GM19455 (cell line): Measurements from ENCODE around the gene GPR158.
"Not testable (repeated sequence)": the region's sequence is repeated elsewhere in the genome, so short reads cannot be mapped to it uniquely, and the experiment has no call there.

ENCODE experiments used
- ATAC-seq: cut with Tn5 transposase; IDR thresholded peaks from one replicate; pipeline ENCODE4 v1.9.1; 2021; ENCODE audit not compliant: unreplicated experiment

GPR158 gene

DNA sequence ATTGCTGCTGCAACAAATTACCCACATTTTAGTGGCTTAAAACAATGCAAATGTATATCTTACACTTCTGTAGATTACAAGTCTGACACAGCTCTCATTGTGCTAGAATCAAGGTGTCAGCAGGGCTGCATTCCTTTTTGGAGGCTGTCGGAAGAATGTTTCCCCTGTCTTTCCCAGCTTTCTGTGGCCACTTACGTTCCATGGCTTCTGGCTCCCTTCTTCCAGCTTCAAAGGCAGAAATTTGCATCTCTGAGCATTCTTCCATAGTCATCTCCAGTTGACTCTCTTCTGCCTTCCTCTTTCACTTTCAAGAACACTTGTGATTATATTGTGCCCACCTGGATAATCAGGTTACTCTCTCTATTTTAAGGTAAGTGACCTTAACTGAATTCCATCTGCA, 125.3 kb downstream of the GPR158 start:
- ATAC-seq: no peak

DNA sequence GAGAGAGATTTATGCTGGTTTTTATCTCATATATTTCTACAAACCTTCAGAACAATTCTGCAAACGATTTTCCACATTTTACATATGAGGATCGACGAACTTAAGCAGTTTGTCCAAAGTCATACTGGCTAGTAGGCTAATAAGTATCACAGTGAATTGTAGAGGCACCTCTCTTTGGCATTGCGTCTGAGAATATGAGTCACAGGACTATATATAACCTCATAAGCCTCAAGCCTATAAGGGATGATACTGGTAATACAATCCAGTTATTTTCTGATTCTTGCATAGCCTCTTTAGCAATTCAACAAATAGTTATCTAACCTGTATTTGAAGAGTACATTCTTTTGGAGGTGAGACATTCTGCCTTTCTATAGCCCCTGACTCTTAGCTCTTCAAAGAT, 129.8 kb downstream of the GPR158 start:
- ATAC-seq: no peak

DNA sequence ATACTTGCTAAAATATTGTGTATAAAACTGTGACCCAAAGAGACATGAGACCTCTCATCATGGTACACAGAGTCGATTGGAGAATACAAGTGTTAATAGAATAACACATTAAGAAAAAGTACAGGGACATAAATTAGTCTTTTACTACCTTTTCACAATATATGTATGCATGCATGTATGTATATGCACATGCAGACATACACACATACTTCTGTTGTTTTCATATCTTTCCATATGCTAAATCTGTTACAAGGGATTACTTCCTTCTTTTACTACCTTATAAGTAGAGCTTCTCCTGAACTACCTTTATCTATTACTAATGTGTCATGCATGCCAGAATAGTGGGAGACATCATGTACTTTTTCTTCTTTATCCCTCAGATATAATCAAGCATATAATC, 131.6 kb downstream of the GPR158 start:
- no peak for ATAC-seq

DNA sequence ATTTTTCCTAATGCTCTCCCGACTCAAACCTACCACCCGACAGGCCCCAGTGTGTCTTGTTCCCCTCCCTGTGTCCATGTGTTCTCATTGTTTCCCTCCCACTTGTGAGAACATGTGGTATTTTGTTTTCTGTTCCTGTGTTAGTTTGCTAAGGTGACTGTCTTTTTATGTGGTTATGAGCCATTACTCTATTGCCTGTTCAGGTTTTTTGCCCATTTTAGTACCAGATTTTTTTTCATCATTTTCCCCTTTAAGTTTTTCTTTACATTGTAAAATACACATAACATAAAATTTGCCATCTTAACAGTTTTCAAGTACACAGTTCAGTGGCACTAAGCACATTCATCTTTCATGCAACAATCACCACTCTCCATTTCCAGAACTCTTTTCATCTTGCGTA, 133.5 kb downstream of the GPR158 start:
- no peak for ATAC-seq

DNA sequence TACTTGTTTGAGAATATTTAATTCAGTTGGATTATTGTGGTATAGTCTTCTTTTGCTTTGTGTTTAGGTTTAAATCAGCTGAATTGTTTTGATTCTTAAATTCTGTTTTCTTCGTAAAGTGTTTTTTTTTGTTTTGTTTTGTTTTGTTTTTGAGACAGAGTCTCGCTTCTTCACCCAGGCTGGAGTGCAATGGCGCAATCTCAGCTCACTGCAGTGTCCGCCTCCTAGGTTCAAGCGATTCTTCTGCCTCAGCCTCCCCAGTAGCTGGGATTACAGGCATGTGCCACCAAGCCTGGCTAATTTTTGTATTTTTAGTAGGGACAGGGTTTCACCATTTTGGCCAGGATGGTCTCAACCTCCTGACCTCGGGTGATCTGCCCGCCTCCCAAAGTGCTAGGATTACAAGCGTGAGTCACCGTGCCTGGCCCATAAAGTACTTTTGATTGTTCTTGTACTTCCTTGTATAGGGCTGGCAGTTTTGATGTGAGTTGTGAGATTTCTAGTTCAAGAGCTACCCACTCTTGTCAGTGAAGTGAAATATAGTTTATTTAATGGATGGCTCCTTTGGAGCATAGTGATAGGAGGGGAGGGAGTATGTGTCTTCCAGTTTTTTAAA, 142.9 kb downstream of the GPR158 start:
- not testable (repeated sequence) for ATAC-seq

DNA sequence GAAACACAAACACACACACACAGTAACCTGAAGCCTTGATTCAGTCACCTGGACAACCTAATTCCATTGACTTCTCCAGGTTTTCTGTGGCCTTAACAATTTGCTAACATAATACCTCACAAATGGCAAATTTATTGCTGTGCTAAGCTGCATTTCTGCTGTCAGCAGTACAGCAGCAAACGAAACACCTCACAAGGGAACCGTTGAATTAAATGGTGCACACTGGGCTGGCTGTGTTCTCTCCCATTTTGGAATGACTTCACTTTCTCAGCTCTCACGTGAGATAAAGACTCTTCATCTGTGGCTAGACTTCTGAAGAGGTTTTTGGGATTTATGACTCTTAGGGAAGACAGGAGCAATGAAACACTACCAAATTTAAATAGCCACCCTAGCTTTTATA, 152.5 kb downstream of the GPR158 start:
- no peak for ATAC-seq

DNA sequence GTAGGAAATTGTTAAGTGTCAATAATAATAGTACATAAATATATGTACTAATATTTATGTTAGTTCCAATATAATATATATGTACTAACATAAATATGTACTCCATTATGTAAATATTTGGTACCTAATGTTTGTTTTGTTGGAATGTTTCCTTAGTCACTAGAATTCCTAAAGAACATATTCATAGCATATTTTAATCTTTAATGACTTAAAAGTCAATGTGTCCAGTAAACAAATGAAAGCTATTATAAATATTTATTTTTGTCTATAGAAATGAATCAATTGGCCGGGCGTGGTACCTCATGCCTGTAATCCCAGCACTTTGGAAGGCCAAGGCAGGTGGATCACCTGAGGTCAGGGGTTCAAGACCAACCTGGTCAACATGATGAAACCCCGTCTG, 153.6 kb downstream of the GPR158 start:
- ATAC-seq: no peak

DNA sequence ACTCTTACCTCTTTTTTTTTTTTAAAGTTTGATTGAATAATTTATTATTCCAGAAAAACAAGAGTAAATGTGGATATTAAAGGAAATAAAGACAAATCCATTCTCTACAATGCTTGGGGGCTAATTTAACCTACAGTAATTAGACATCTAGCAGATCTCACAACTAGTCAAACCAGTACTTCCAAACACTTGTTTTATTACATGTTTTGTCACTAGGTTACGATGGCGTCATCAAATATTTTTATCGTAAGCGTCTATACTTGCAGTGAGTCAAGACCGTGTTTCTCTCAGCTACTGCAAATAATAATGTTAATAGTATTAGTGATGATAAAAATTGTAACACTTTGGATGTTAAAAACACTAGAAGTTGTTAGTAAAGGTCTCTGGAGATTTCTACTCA, 154.8 kb downstream of the GPR158 start:
- not testable (repeated sequence) for ATAC-seq

DNA sequence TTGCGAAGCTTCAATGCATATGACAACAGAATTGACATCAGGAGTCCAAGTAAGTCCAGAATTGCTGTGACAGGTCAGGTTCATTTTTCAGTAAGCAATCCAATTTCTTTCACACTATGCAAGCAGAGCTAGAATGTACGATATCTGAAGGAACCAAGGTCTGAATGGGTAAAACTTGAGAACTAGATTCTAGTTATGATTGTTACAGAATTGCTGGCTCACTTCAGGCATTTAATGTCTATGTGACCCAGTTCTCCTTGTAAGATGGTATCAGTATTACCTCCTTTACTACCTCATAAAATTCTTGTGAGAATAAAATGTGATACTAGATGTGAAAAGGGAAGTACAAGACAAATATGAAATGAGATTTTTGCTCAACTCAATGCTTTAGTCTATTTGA, 159.6 kb downstream of the GPR158 start:
- ATAC-seq: no peak

DNA sequence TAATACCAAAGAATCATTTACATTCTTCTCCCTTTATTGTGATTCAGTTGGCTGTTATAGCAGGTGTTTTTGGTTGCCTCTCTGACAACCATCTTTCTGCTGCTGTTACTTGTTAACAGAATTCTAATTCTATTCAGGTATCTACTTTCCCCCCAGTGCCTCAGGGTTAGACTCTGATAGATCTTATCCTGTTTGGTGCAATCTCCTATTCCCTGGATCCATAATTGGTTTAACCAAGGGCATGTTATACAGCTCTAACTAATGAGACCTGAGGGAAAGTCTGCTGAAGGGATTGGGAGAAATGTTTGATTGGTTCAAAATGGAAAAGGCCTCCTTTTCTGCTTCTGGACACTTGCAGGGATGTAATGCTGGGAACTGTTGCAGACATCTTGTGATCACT, 161.5 kb downstream of the GPR158 start:
- no peak for ATAC-seq

DNA sequence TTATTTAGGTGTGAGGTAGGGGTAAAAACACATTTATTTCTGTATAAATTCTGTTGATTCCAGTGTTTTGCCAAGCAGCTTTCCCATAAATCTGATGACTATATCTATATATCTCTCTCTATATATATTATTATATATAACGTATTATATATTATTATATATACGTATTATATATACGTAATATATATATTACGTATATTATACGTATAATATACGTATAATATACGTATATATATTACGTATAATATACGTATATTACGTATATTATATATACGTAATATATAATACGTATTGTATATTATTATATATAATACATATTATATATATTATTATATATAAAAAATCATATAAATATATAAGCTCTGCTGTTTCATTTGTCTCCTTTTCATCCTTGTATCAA, 163.5 kb downstream of the GPR158 start:
- ATAC-seq: no peak

DNA sequence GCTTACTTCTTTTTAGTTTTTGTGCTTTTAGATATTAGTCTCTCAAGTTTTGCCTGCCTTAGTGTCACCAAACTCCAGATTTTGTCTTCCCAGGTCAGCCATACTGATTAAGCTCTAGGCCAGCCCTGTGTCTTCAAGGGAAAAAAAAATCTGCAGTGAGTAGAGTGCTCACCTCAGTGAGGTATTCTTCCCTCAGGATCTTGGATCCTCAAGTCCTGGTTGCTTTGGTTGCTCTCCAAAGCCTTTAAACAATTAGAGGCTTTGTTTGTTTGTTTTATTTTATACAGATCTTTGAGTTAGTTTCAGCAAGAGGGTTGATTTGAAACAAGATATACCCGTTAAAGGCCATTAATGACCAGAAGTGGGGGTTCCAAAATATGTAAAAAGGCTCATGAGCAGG, 165.2 kb downstream of the GPR158 start:
- no peak for ATAC-seq

DNA sequence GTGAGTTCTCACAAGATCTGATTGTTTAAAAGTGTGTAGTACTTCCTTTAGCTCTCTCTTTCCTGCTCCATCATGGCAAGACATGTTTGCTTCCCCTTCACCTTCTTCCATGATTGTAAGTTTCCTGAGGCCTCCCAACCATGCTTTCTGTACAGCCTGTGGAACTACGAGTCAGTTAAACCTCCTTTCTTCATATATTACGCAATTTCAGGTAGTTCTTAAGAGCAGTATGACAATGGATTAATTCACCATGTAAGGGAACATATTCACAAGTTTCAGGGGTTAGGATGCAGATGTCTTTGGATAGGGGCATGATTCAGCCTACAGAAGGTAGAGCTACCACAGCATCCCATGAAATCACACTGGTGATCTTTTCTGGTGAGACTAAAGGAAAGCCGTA, 174.7 kb downstream of the GPR158 start:
- no peak for ATAC-seq

DNA sequence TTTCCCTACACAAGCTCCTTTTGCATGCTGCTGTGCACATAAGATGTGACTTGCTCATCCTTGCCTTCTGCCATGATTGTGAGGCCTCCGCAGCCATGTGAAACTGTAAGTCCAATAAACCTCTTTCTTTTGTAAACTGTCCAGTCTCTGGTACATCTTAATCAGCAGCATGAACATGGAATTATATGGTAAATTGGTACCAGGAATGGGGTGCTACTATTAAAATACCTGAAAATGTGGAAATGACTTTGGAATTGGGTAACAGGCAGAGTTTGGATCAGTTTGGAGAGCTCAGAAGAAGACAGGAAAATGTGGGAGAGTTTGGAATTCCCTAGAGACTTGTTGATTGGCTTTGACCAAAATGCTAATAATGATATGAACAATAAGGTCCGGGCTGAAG, 181.8 kb downstream of the GPR158 start:
- no peak for ATAC-seq

DNA sequence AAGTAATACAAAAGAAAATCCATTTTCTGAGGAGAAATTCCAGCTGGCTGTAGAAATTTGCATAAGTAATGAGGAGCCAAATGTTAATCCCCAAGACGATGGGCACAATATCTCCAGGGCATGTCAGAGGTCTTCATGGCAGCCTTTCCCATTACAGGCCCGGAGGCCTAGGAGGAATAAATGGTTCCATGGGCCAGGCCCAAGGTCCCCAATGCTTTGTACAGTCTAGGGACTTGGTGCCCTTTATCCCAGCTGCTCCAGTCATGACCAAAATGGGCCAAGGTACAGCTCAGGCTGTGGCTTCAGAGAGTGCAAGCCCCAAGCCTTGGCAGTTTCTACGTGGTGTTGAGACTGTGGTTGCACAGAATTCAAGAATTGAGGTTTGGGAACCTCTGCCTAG, 182.5 kb downstream of the GPR158 start:
- ATAC-seq: no peak

DNA sequence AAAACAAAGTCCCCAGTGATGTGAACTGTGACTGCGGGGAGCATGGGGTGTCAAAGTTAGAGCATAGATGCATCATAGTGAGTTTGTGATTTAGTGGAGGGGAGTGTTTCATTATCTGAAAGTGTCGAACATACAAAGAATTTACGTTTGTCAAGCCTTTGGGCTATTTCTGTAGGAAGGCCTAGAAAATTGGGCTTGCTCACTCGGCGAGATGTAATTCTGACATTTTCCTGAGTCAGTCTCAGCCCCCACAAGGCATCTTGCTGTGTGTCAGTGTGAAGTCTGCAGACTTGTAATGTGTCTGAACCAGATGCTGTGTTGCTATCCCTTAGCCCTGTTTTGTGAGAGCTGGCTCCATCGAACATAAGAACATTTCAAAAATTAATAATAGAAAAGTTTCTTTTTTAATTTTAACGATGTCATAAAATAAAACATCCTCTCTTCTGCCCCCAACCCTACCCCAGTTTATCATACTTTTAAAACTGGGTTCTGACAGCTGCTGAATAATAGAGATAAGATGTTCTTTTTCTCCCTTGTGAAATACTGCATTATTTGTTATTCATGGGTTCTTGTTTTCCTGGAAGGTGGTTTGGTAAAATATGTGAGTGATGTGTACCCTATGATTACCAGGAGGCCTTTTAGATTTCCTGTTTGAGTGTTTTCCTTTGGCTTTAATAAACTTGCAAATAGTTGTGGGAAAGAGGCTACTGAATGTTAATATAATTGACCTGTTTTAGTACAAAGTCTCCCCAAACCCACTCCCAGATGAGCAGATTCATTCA, 207.4 kb downstream of the GPR158 start:
- ATAC-seq: no peak

DNA sequence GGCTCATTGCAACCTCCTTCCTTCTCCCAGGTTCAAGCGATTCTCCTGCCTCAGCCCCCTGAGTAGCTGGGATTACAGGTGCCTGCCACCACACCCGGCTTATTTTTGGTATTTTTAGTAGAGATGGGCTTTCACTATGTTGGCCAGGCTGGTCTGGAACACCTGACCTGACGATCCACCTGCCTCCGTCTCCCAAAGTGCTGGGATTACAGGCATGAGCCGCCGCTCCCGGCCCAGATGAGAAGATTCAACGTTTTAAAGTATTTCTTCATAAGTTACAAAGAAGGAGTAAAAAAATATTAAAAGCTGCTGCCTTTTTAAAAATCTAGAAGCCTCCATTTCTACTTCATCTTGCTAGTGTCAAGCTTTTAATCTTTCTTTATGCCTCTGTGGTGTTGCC, 208.1 kb downstream of the GPR158 start:
- not testable (repeated sequence) for ATAC-seq

DNA sequence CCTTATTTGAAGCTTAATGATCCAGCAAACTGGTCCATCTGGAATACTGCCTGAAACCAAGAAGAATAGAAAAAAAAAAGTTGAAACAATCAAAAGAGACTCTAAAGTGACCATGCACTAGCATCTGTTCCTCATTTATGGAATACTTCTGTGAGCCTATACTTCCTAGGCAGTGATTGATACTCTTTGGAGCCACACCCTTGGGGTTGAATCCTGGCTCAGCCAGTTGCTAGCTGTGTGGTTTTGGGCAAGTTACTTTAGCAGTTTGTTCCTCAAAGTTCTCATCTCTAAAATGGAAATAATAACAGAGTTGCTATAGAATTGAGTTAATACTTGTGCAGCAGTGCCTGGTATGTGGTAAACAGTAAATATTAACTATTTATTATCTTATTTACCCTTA, 208.9 kb downstream of the GPR158 start:
- no peak for ATAC-seq

DNA sequence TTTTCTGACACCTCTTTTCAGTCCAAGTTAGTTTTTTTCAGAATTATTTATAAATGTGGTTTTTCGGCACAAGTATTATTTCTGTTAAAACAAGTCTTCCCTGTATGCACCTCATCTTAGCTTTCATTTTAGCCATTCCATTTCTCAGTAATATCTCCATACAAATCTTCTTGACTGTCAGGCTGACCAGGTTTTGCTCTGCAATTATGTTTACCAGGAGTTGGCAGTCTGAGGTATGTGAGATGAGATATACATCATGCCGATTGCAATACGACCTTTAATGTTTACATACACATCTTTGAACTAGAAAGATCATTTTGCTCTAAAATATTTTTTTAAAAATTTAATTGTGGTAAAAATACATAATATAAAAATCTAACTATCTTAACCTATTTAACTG, 209.8 kb downstream of the GPR158 start:
- ATAC-seq: no peak

DNA sequence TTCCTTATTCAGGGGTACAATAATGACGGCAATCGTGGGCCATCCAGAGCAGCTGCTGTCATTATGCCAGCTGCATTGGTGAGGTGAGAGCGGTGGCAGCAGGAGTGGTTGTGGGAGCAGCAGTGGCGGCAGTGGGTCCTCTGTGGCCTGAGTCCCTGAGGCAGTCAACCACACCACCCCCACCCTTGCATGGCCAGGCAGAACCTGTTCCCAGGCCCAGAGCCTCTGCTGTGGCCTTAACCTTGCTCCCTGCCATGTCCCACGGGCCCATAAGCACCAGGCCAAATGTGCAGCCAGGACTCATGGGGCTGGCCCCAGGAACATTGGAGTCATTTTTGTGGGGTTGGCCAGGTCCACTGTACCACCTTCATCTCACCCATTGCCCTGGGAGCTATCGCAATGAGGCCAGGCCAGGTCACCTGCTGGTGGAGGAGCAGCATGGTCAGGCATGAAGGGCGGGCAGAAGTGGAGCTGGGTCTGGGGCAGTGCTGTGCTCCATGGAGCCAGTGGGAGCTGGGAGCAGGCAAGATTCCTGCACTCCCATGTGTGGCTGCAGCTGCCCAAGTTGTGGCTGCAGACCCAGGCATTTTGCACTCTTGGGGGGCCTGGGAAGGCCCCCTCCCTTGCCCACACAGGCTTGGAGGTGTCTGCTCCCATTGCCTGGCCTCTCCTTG, 213.5 kb downstream of the GPR158 start:
- ATAC-seq: no peak

DNA sequence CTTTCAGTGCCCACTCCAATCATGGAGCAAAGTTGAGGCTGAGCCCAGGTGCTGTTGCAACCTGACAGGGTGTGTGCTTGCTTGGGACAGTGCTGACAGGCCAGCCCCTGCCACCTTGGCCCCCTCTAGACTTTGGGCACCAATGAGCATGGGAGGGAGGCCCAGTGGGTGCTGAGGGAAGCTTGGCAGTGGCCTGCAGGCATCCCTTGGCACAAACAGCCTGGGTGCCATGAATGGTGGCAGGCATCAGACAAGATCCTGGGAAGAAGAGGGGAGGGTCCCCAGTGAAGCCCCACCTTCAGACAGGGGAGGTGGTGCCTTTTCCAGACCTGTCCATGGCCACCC, 214.0 kb downstream of the GPR158 start:
- ATAC-seq: no peak

DNA sequence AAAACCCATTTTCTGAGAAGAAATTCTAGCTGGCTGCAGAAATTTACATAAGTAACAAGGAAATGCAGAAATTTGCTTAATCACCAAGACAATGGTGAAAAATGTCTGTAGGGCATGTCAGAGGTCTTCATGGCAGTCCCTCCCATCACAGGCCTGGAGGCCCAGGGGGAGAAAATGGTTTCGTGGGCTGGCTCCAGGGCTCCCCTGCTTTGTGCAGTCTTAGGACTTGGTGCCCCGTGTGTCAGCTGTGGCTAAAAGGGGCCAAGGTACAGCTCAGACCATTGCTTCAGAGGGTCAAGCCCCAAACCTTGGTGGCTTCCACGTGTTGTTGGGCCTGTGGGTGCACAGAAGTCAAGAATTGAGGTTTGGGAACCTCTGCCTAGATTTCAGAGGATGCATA, 215.9 kb downstream of the GPR158 start:
- no peak for ATAC-seq
